Esophagus muscularis mucosa (tissue), 4 donors: ENCODE measurements around the gene RGS3. TPM values are rescaled to one million over a fixed set of nuclear protein-coding genes. Genes with fewer than 3 reads are reported as not detected.

Experiments
- DNase-seq: peaks from one replicate; pipeline ENCODE4 v3.0.0-alpha.2; 2017; ENCODE audit errors: extremely low spot score
- H3K27ac ChIP-seq, 4 donors: fragments of 200-600 bp; sonication (generic); replicated peaks in 1 of 4; 1 replicate in 3 of 4; 2 replicates in 1 of 4; pipeline ENCODE4 v1.5.1; 2016 to 2019; ENCODE audit warnings: mild to moderate bottlenecking in 1 of 4
- H3K27me3 ChIP-seq, 4 donors: fragments of 200-600 bp; sonication (generic); one replicate each; pipeline versions ENCODE4 v1.5.1 to v1.6.0; 2016 to 2019
- H3K36me3 ChIP-seq, 4 donors: fragments of 200-600 bp; sonication (generic); one replicate each; pipeline ENCODE4 v1.5.1; 2016 to 2019
- H3K4me1 ChIP-seq, 4 donors: fragments of 200-600 bp; sonication (generic); one replicate each; pipeline ENCODE4 v1.5.1; 2016 to 2019
- H3K4me3 ChIP-seq, 4 donors: fragments of 200-600 bp; sonication (generic); 1 replicate in 2 of 4; 2 replicates in 2 of 4; pipeline ENCODE4 v1.5.1; 2016 to 2019; ENCODE audit warnings: mild to moderate bottlenecking in 4 of 4, moderate library complexity in 1 of 4
- H3K9me3 ChIP-seq, 4 donors: fragments of 200-600 bp; sonication (generic); 1 replicate in 3 of 4; 2 replicates in 1 of 4; pipeline ENCODE4 v1.5.1; 2016 to 2019
- CTCF ChIP-seq, 3 experiments: fragments of 200-600 bp in 2 of 3; fragments of 450-650 bp in 1 of 3; sonication (generic) in 2 of 3; IDR thresholded peaks; one replicate each; pipeline ENCODE4 v1.5.1; 2017 to 2019; ENCODE audit warnings: antibody characterized with exemption in 3 of 3, mild to moderate bottlenecking in 2 of 3, moderate library complexity in 1 of 3
- EP300 ChIP-seq: sonication (generic); formaldehyde crosslinking; IDR thresholded peaks from one replicate; pipeline ENCODE4 v1.6.1; 2017; ENCODE audit warnings: antibody characterized with exemption
- POLR2A ChIP-seq: fragments of 450-650 bp; IDR thresholded peaks from one replicate; pipeline ENCODE4 v1.6.1; 2017; ENCODE audit warnings: antibody characterized with exemption, moderate library complexity, mild to moderate bottlenecking, low read depth
- POLR2AphosphoS5 ChIP-seq, 2 donors: sonication (generic); formaldehyde crosslinking; IDR thresholded peaks; one replicate each; pipeline ENCODE4 v1.6.1; 2017; ENCODE audit warnings: antibody characterized with exemption in 2 of 2
- WGBS: methylation state at CpG from one replicate; pipeline ENCODE4 v1.1.5; 2018; 5-methylcytosine and 5-hydroxymethylcytosine counted together
- intact Hi-C: fragments of 100-400 bp; cut with DNase I; formaldehyde crosslinking; loops from one replicate; pipeline ENCODE4 v1.15.1; 2023
- total RNA-seq, 4 donors: library from RNA; depleted of rRNA; stranded (reverse); fragments of >200 nt; gene quantifications; one replicate each; pipeline versions ENCODE4 v1.1.0 to v1.2.1, GENCODE V29; 2016

RGS3 gene
- total RNA-seq, 4 donors from 2014 or later = 37.3 to 121 (median 68.5) TPM

- WGBS = 42% methylated on average over 4 of the region's 4 CpGs
- no peak for TF ChIP-seq CTCF (IDR thresholded peaks at IDR 0.05)
- peak in 1 of 2 donors; percentile 56 for TF ChIP-seq POLR2AphosphoS5 (IDR thresholded peaks at IDR 0.05)
- peak overlapping the region; percentile 67 to 83 (median 70) for H3K27ac ChIP-seq
- intact Hi-C loops = loop anchor here (5.0 kb wide), 1 partner anchor 35 kb away; no protein-coding TSS in a partner anchor
- no peaks in the 10 kb centered on the region for H3K27me3 ChIP-seq
- H3K4me3 ChIP-seq = no peak overlapping the region
- H3K4me1 ChIP-seq = peaks cover 66 to 79% (median 72%) of the 10 kb centered on the region in 4 donors
- peaks cover 15 to 59% (median 37%) of the 10 kb centered on the region in 4 donors for H3K36me3 ChIP-seq
- H3K9me3 ChIP-seq = no peaks in the 10 kb centered on the region
- no peak for DNase-seq
Measured at GRCh38 chr9:113526841-113527240, 63.3 kb downstream of the RGS3 start.

- intact Hi-C loops = loop anchor here (5.0 kb wide), 1 partner anchor 34 kb away; no protein-coding TSS in a partner anchor
- Histone ChIP-seq H3K27me3 (no peaks in the 10 kb centered on the region), H3K27ac (peak overlapping the region; percentile 67 to 83 (median 70)), H3K4me1 (peaks cover 54 to 66% (median 60%) of the 10 kb centered on the region in 4 donors), H3K4me3 (no peak overlapping the region), H3K36me3 (peaks cover 19 to 67% (median 46%) of the 10 kb centered on the region in 4 donors), H3K9me3 (no peaks in the 10 kb centered on the region)
- DNase-seq = no peak
- WGBS = 73% methylated on average over 6 of the region's 6 CpGs
- TF ChIP-seq CTCF (IDR thresholded peaks at IDR 0.05) (no peak), EP300 (no peak), POLR2AphosphoS5 (IDR thresholded peaks at IDR 0.05) (no peak), POLR2A (no peak)
Measured at GRCh38 chr9:113528088-113528487, 64.6 kb downstream of the RGS3 start.

GRCh38 chr9:113528811-113529210 is 65.3 kb downstream of the RGS3 start:
- TF ChIP-seq CTCF (IDR thresholded peaks at IDR 0.05) = no peak
- no peak for TF ChIP-seq POLR2AphosphoS5 (IDR thresholded peaks at IDR 0.05)
- no peak for TF ChIP-seq POLR2A
- no peak for TF ChIP-seq EP300
- DNase-seq = no peak
- peaks cover 19 to 74% (median 49%) of the 10 kb centered on the region in 4 donors for H3K36me3 ChIP-seq
- H3K9me3 ChIP-seq = no peaks in the 10 kb centered on the region
- H3K27me3 ChIP-seq = no peaks in the 10 kb centered on the region
- 100% methylated on average over 2 of the region's 2 CpGs for WGBS
- peak overlapping the region in 2 of 4 donors; percentile 69 to 83 for H3K27ac ChIP-seq
- intact Hi-C loops = loop anchor here (5.0 kb wide), 1 partner anchor 33 kb away; no protein-coding TSS in a partner anchor
- no peak overlapping the region for H3K4me3 ChIP-seq
- peaks cover 52 to 64% (median 55%) of the 10 kb centered on the region in 4 donors for H3K4me1 ChIP-seq

- 93% methylated on average over 3 of the region's 7 CpGs for WGBS
- Histone ChIP-seq H3K36me3 (peaks cover 19 to 80% (median 48%) of the 10 kb centered on the region in 4 donors), H3K27ac (no peak overlapping the region), H3K4me1 (peaks cover 49 to 59% (median 49%) of the 10 kb centered on the region in 4 donors), H3K27me3 (no peaks in the 10 kb centered on the region), H3K4me3 (no peak overlapping the region), H3K9me3 (no peaks in the 10 kb centered on the region)
- intact Hi-C loops = loop anchor here (5.0 kb wide), 1 partner anchor 33 kb away; no protein-coding TSS in a partner anchor
- TF ChIP-seq EP300 = no peak
- TF ChIP-seq POLR2A = no peak
- no peak for TF ChIP-seq POLR2AphosphoS5 (IDR thresholded peaks at IDR 0.05)
- TF ChIP-seq CTCF (IDR thresholded peaks at IDR 0.05) = no peak
- DNase-seq = no peak
Measured at GRCh38 chr9:113529336-113530009, 65.9 kb downstream of the RGS3 start.
